ENCODE results near the gene UTF1. TPM values are rescaled to one million over a fixed set of nuclear protein-coding genes. Genes with fewer than 3 reads are reported as not detected.
A peak's percentile ranks its signal among the peaks of the same experiment; 100 is the strongest.

UTF1 gene
- total and polyA plus RNA-seq, 2 donors from 2014 or later, result not detected

GRCh38 chr10:133200621-133201031 is 29.4 kb upstream of the UTF1 start:
- Histone ChIP-seq H3K4me3 (ENCODE audit: low read length in 3 of 3) (no peak overlapping the region), H3K27ac (ENCODE audit: low read depth in 2 of 2, low read length in 2 of 2) (no peak overlapping the region), H3K4me1 (ENCODE audit: control insufficient read depth in 2 of 3, insufficient read depth in 2 of 3, low read depth in 1 of 3, low read length in 3 of 3) (no peaks in the 10 kb centered on the region), H3K9me3 (ENCODE audit: control insufficient read depth in 2 of 3, insufficient read depth in 1 of 3, low read length in 3 of 3) (no peaks in the 10 kb centered on the region), H3K36me3 (ENCODE audit: control insufficient read depth in 2 of 3, insufficient read depth in 3 of 3, low read length in 3 of 3) (no peaks in the 10 kb centered on the region), H3K9ac (ENCODE audit: low read length in 3 of 3) (no peak overlapping the region), H3K27me3 (ENCODE audit: control insufficient read depth, insufficient read depth, low read length) (no peaks in the 10 kb centered on the region)
- DNase-seq, result peak in 1 of 5 donors; percentile 59
- intact Hi-C loops (cut with DNase I), result no loop called here
- TF ChIP-seq, protein P1, sequence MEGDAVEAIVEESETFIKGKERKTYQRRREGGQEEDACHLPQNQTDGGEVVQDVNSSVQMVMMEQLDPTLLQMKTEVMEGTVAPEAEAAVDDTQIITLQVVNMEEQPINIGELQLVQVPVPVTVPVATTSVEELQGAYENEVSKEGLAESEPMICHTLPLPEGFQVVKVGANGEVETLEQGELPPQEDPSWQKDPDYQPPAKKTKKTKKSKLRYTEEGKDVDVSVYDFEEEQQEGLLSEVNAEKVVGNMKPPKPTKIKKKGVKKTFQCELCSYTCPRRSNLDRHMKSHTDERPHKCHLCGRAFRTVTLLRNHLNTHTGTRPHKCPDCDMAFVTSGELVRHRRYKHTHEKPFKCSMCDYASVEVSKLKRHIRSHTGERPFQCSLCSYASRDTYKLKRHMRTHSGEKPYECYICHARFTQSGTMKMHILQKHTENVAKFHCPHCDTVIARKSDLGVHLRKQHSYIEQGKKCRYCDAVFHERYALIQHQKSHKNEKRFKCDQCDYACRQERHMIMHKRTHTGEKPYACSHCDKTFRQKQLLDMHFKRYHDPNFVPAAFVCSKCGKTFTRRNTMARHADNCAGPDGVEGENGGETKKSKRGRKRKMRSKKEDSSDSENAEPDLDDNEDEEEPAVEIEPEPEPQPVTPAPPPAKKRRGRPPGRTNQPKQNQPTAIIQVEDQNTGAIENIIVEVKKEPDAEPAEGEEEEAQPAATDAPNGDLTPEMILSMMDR (IDR thresholded peaks at IDR 0.05; ENCODE audit: borderline replicate concordance, extremely low read depth, insufficient read depth), result no peak
- FAIRE-seq, result no peak

GRCh38 chr10:133201151-133201947 is 28.7 kb upstream of the UTF1 start:
- intact Hi-C loops (cut with DNase I), result no loop called here
- H3K9ac ChIP-seq (ENCODE audit: low read length in 3 of 3), result no peak overlapping the region
- H3K4me3 ChIP-seq (ENCODE audit: low read length in 3 of 3), result no peak overlapping the region
- TF ChIP-seq, protein P1 (IDR thresholded peaks at IDR 0.05; ENCODE audit: borderline replicate concordance, extremely low read depth, insufficient read depth), result no peak
- DNase-seq (peak in 1 of 5 donors; percentile 65), FAIRE-seq (no peak)
- H3K36me3 ChIP-seq (ENCODE audit: control insufficient read depth in 2 of 3, insufficient read depth in 3 of 3, low read length in 3 of 3), result no peaks in the 10 kb centered on the region
- no peaks in the 10 kb centered on the region for H3K27me3 ChIP-seq (ENCODE audit: control insufficient read depth, insufficient read depth, low read length)
- no peak overlapping the region for H3K27ac ChIP-seq (ENCODE audit: low read depth in 2 of 2, low read length in 2 of 2)
- no peaks in the 10 kb centered on the region for H3K4me1 ChIP-seq (ENCODE audit: control insufficient read depth in 2 of 3, insufficient read depth in 2 of 3, low read depth in 1 of 3, low read length in 3 of 3)
- H3K9me3 ChIP-seq (ENCODE audit: control insufficient read depth in 2 of 3, insufficient read depth in 1 of 3, low read length in 3 of 3), result no peaks in the 10 kb centered on the region

GRCh38 chr10:133201948-133202725 is 27.9 kb upstream of the UTF1 start:
- intact Hi-C loops (cut with DNase I), result no loop called here
- no peaks in the 10 kb centered on the region for H3K4me1 ChIP-seq (ENCODE audit: control insufficient read depth in 2 of 3, insufficient read depth in 2 of 3, low read depth in 1 of 3, low read length in 3 of 3)
- H3K27ac ChIP-seq (ENCODE audit: low read depth in 2 of 2, low read length in 2 of 2), result no peak overlapping the region
- H3K36me3 ChIP-seq (ENCODE audit: control insufficient read depth in 2 of 3, insufficient read depth in 3 of 3, low read length in 3 of 3), result no peaks in the 10 kb centered on the region
- no peaks in the 10 kb centered on the region for H3K9me3 ChIP-seq (ENCODE audit: control insufficient read depth in 2 of 3, insufficient read depth in 1 of 3, low read length in 3 of 3)
- H3K27me3 ChIP-seq (ENCODE audit: control insufficient read depth, insufficient read depth, low read length), result no peaks in the 10 kb centered on the region
- no peak overlapping the region for H3K4me3 ChIP-seq (ENCODE audit: low read length in 3 of 3)
- TF ChIP-seq, protein P1 (IDR thresholded peaks at IDR 0.05; ENCODE audit: borderline replicate concordance, extremely low read depth, insufficient read depth), result no peak
- peak in 1 of 5 donors; percentile 64 for DNase-seq
- no peak overlapping the region for H3K9ac ChIP-seq (ENCODE audit: low read length in 3 of 3)
- FAIRE-seq, result no peak

Data from kidney (tissue), 14 donors.